Stimulated activated CD8-positive, alpha-beta memory T cell treated with anti-CD3 and anti-CD28 coated beads, Interleukin-7, amount 100 ng/mL, for 24 hours (primary cell): ENCODE data around the gene RPL36.
A peak's percentile ranks its signal among the peaks of the same experiment; 100 is the strongest.
"Not testable (repeated sequence)": the region's sequence is repeated elsewhere in the genome, so short reads cannot be mapped to it uniquely, and the experiment has no call there.

Source experiments
- DNase-seq: peaks from one replicate; pipeline ENCODE4 v3.0.0-alpha.2; 2020; ENCODE audit warnings: low read depth

RPL36 gene

DNA sequence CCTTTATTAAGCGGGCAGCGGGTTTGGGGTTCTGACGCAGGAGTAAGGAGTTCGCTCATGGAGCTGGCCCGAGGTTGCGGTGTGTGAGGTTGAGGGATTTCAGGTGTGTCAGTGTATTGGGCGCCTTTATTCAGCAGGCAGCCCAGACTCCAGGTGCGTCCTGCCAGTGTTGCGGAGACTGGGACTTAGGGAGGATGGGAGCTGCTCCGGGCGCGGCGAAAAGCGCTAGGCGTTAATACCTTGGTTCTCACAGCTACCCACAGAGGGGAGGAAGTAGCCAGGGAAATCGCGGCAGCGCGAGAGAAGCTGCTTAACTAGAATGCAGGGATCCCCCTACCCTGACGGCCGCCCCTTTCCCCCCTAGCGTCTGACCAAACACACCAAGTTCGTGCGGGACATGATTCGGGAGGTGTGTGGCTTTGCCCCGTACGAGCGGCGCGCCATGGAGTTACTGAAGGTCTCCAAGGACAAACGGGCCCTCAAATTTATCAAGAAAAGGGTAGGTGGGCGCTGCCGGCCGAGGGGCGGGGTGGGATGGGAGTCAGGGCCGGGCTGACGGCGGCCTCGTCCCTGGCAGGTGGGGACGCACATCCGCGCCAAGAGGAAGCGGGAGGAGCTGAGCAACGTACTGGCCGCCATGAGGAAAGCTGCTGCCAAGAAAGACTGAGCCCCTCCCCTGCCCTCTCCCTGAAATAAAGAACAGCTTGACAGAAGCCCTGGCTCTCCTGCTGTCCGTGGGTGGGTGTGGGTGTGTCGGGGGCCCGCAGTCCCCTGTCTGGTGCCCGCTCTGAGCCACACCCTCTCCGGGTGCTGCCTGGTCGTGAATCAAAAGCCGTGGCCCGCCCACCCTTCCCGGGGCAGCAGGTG lies 1.1 kb downstream of the RPL36 start:
- DNase-seq: peak; percentile 25

DNA sequence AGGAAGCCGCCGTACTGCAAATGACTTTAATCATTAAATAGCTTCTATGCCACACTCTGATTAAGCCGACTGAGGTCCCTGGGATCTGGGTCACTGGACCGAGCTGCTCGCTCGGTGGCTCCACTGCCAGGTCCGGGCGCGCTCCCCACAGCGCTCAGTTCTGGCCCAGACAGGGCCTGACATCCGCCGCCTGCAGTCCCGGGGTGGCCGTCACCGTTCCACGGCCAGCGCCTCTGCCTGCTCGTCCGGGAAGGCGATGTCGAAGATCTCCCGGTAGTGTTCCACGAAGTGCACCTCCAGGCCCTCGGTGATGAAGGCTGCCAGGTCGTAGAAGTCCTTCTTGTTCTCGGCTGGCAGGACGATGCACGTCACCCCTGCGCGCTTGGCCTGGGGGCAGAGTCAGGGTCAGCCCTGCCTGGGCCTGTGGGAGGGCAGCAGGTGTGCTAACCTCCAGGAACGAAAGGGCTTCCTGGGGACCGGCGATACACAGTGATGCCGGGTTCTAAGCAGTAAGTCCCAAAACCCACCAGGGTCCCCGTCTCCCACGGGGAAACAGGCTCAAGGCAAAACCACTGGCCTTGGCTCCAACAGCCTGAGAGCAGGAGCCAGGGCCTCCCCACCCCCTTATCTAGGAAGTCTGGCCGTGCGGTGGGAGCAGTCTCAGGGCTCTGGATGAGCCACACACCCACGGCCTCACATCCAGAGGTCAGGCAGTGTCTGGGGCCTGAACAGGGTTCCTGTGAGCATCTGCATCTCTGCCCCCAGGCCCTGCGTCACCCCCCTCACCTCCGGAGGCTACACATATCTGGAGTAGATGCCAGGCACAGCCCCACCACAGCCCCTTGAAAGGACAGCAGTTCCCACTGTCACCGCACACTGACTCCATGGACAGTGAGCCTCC lies 2.0 kb downstream of the RPL36 start:
- no peak for DNase-seq

DNA sequence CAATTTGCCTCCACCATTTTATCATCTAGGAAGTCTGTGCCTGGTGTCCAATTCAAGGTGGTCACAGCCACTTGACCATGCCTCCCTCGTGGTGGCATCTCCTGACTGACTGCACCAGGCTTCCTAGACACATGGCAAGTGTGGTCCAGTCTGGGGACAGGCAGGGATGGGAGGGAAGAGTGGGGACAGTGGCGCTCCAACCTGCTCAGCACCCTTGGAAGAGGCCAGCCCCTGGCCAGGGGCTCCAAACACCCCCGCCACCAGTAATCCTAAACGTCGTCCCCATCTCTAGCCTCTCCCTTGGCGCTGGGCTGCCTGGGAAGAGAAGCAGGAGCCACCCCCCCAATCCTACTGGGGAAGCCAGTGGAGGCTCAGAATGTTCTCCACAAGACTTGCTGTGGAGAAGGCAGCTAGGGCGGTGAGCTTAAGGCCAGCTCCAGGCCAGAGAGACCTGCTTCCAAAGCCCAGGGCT lies 2.7 kb downstream of the RPL36 start:
- DNase-seq: no peak

DNA sequence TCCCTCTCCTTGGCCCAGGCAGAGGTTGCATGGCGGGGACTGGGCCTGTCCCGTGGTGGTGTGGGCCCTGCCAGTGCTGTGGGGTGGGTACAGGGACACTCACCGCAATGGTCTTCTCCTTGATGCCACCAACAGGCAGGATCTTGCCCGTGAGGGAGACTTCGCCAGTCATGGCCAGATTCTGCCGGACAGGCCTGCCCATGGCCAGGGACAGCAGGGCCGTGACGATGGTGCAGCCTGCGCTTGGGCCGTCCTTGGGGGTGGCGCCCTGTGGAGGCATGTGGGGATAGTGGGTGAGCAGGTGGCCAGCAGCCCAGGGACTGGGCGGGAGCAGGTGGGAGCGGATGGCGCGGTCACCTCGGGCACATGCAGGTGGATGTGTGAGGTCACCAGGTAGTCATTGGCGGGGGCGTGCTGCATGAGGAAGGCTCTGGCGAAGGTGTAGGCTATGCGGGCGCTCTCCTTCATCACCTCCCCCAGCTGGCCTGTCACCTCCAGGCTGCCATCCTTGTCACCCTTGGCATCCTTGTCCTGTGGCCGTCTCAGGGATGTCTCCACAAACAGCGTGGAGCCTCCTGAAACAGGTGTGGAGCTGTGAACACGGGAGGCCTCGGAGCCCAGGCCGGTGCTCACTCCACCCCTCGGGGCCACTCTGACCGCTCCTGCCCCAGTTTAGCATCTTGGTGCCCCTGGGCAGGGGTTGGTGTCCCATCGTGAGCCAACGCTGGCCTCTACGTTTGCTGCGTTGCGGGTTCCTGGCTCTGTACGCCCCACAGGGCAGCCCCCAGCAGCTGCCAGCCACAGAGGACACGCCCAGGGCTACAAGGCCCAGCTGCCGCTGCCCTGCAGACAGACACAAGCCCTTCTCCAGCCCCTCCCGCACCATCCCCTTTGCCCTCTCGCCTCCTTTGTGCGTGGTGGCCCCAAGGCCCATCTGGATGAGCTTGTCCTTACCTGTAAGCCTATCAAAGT lies 3.4 kb downstream of the RPL36 start:
- DNase-seq: no peak

DNA sequence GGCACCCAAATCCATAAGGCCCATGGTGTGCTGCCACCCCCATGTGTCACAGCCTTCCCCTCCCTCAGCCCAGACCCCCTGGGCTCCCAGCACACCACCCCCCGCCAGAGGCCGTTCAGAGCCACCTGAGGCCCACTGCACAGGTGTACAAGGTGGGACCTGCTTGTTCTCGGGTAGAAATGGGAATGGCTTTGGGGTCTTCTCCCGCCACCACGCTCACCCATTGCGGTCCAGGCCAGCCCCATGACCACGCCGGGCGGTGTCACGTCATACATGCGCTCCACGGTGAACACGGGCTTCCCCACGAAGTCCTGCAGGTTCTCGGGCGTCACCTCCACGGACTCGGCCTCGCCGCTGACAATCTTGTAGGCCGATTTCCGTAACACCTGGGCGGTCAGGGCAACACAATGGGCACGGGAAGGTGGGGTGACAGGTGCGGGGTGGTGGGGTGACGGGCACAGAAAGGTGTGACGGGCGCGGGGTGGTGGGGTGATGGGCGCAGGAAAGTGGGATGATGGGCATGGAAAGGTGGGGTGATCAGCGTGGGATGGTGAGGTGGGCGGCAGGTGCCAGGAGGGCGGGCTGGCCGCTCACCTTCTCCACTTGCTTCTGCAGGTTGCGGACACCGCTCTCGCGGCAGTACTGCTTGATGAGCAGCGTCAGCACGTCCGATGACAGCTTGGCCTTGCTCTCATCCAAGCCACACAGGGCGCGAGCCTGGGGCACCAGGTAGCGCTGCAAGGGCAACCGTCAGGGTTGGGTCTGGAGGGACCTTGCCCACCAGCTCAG lies 4.3 kb downstream of the RPL36 start:
- DNase-seq: no peak

DNA sequence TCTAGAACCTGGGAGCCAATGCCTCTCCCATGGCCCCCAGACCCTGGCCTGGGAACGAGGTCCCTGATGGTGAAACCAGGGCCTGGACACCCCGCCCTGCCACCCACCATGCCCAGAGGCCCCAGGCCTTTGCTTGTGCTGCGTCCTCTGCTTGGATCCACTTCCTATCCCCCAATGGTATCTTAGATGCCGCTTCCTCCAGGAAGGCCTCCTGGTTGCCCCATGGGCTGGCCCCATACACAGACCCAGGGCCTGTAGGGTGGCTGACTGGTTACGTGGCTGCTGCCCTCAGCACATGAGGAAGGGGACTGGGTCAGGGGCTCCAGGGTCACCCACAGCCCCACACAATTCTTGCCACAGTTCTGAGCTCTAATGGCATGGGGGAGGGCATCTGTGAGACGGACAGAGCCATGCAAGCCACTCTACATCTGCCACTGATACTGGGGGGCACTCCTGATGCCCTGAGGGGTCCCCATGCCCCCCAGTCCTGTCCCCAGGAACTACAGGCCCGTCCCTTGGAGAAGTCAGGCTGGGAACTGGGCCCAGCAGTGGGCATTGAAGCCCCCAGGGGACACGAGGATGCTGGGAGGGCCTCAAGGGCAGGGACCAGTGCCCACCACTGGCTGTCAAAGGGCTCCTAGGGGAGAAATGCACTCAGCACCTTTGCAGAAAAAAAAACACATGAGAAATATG lies 5.0 kb downstream of the RPL36 start:
- DNase-seq: no peak

DNA sequence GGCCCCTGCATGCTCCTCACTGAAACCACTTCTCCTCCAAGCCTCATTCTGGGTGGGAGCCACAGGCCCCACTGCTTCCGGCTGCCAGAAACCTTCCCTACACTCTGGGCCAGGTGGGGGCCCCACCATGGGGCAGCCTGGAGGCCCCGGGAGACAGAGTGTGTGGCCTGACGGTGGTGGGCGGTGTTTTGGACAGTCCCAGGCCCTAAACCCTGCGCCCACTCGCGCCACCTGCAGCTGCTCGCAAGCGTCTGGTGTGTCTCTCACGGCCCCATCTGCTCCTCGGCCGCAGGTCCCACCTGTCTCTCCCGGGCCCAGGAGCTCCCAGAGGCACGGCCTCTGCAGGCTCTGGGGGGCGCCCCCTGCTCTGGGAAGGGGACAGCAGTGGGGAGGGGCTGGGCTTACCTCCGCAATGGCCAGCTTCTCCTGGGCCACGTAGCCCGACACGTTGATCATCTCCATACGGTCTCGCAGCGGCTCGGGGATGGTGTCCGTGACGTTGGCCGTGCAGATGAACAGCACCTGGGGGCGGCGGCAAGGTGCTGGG lies 5.6 kb downstream of the RPL36 start:
- no peak for DNase-seq

DNA sequence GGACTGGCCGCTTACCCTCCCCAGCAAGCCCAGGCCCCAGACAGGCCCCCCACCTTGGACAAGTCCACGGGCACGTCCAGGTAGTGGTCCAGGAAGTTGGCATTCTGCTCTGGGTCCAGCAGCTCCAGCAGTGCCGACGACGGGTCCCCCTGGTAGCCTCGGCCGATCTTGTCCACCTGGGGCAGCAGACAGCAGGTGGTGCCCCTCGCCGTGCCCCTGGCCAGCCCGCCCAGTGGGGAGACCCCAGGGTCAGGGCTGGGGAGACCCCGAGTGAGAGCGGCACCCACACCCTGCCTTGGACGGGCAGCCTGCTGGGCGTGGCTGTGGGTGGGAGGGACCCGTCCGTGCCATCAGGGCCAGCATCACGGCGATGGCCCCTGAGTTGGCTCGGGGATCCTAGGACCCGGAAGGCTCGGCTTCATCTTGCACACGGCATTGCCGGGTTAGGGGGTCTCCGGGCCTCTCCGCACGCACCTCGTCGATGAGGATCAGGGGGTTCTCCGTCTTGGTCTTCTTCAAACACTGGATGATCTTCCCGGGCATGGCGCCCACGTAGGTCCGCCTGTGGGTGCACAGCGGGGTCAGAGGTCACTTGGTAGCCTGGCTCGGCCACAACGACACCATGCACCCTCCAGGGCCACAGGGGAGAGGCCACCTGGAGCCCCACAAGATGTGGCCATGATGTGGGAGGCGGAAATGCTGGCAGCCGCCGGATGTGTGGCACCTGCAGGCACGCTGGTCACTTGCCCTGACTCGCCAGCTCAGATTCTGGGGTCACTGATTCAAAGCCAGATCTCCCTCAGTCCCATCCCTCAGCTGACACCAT lies 6.3 kb downstream of the RPL36 start:
- DNase-seq: no peak

DNA sequence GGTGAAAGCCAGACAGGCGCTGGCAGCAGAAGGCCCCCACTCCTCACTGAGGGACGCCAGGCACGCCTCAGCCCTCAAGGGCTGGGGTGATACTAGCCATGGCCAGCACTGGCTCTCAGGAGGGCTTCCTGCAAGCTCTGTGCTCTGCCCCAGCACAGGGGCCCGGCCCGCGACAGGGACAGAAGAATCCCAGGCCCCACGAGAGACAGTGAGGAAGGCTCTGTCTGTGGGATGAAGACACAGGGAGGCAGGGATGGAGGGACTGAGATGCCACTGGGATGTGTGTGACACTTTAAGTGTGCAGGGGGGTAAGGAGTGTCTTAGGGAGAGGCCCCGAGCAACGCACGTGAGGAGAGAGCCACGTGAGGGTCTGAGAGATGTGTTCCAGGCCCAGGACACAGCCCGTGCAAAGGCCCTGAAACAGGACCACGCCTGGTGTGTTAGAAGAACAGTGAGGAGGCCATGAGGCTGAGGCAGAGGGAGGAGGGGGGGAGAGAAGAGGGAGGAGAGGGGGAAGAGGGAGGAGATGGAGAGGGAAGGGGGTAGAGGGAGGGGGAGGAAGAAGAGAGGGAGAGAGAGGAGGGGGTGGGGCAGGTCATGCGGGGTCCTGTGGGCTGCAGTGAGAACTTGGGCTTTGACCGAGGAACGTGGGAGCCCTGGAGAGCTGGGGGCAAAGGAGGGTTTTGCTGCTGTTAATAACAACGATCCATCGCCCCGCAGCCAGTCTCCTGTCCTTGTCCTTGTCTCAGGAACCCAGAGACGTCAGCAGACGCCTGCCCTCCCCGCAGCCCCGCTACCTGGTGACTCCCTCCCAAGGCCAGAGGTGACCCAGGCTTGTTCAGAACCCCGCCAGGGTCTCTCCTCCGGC lies 7.2 kb downstream of the RPL36 start:
- DNase-seq: no peak

DNA sequence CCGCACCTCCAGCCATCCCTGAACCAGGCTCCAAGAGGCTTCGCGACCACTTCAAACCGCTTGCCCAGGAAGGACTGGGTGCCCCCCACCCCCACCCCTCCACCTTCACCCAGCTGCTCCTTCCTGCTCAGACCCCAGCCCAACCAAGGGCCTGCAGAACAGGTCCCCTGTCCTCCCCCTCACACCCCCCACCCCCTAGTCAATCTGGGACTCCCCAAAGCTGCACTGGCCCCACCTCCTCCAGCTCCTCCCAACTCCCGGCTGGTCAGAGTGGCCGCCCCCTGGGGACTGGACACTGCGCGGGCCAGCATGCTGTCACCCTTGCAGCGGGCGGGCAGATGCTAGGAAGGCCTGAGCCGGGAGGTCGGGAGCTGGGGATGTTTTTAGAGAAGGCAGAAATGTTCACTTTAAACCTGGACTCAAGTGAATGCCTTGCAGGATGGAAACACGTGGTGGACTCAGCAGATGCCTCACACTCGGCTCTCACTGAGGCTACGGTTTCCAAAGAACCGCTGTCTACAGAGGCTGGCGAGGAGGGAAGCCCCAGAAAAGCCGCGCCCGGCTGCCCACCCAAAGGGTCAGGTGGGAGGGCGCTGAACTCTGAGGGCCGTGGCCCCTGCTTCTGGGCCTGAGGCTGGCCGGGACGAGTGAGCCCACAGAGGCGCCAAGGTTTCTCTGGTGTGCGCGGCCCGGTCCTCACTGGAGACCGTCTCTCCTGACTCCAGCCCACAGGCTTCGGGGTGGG lies 8.0 kb downstream of the RPL36 start:
- no peak for DNase-seq

DNA sequence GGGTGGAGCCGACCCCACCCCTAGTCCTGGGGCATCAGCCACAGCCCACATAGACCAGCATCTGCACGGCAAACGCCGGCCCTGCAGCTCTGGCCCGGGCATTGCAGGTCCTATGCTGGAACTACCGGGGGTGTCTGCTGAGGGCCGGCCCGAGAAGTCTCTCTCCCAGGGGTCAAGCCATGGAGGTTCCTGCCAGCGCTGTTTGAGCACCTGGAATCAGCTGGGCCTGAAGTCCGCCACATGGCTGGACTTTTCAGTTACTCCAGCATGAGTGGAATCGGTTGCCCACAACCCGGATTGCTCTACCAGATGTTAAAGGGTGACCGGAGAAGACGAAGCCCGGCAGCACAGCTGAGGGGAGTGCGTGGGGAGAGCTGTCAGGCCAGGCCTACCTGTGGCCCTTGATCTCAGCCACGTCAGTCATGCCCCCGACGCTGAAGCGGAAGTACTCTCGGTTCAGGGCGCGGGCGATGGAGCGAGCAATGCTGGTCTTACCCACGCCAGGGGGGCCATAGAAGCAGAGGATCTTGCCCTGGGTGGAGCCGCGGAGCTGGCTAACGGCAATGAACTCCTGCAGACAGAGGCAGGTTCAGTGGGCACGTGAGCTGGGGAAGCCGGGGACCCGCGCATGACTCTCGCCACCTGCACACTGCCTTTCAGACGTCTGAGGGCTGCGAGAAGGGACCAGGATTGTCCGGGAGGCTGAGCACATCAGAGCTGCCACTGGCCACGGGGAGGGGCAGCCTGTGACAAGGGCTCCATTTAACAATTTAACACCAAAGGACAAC lies 8.7 kb downstream of the RPL36 start:
- no peak for DNase-seq

DNA sequence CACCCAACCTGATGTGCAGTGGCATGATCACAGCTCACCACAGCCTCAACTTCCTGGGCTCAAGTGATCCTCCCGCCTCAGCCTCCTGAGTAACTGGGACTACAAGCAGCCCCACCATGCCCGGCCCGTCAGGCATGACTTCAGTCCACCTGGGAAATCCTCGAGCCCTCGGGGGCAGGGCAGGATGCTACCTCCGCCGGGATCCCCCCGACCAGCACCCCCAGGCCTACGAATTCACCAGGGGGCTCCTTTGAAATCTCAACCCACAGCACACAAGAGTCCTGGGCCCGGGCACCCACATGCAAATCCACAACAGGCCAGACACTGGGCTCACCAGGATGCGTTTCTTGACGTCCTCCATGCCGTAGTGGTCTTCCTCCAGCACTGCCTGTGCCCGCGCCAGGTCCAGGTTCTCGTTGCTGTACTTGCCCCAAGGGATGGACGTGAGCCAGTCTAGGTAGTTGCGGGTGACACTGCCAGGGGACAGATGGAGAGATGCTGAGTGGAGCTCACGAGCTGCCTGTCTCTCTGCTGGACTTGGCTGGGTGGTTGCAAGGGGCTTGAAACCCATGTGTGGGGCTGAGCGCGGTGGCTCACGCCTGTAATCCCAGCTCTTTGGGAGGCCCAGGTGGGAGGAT lies 10.5 kb downstream of the RPL36 start:
- no peak for DNase-seq

DNA sequence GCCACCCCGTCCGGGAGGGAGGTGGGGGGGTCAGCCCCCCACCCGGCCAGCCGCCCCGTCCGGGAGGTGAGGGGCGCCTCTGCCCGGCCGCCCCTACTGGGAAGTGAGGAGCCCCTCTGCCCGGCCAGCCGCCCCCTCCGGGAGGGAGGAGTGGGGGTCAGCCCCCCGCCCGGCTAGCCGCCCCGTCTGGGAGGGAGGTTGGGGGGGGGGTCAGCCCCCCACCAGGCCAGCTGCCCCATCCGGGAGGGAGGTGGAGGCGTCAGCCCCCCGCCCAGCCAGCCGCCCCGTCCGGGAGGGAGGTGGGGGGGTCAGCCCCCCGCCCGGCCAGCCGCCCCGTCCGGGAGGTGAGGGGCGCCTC lies 11.9 kb downstream of the RPL36 start:
- not testable (repeated sequence) for DNase-seq

DNA sequence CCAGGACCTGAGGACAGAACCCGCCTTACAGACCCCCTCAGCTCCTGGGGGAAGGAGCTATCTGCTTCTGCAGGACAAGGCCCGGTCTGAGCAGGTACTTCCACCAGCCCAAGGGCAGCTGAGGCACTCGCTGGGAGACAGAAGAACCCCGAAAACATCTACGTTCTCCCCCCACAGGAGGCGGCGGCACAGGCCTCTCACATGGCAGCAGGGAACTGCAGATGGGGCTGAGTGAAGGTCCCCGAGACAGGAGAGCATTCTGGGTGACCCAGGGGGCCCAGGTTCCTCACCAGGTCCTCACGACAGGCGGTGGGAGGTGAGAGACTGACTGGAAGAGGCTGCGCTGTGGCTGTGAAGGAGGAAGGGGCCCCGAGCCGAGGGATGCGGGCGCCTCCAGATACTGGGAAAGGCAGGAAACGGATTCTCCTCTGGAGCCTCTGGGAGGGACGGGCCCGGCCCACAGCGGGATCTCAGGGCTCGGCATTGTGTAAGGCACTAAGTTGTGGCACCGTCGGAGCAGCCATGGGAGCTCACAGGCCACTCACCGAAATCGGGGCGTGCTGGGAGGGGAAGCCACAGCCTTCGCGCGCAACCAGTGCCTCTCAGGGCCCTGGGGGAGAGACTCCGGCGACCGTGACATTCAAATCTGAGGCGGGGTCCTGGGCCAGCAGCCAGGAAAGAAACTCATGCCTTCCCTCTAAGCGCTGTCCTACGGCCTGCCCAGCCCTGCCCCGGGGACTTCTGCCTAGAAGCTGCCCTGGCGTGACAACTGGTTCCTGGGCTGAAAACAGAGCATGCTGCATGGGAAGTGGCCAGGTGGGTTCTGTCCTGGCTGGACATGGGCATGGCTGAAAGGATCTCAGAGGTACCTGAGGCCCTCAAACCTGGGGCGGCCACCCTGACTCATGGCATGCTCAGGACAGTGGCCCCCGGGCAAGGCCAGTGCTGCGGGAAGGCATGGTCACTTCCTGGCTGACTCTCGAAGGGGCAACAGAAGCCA lies 14.0 kb downstream of the RPL36 start:
- no peak for DNase-seq

DNA sequence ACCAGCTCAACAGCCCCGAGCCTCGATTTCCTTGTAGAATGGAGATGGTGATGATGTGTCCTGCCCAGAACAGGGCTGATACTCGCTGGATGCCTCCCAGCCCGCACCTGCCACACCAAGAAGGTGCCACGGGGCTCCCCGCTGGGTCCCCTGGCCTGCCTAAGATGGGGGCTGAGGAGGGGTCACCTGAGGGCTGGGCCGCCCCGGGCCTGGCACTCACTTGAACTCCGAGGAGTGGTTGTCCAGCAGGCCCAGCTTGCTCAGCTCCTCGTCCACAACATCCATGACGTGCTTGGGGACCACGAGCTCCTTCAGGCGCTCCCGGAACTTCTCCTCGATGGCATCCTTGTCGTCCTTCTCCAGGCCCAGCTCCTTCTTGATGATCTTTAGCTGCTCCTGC lies 15.5 kb downstream of the RPL36 start:
- no peak for DNase-seq
